Prostate gland (tissue), 2 donors: ENCODE results near the gene MAFB.
"Not testable (repeated sequence)": the region's sequence is repeated elsewhere in the genome, so short reads cannot be mapped to it uniquely, and the experiment has no call there.

Experiments used
- CTCF ChIP-seq, 4 experiments: fragments of 200-600 bp in 2 of 4; fragments of 450-650 bp in 2 of 4; sonication (generic) in 2 of 4; IDR thresholded peaks; 1 replicate in 3 of 4; 2 replicates in 1 of 4; pipeline ENCODE4 v1.5.1; 2016 to 2019; ENCODE audit warnings: antibody characterized with exemption in 4 of 4, mild to moderate bottlenecking in 2 of 4, moderate library complexity in 2 of 4
- POLR2A ChIP-seq: fragments of 450-650 bp; IDR thresholded peaks from one replicate; pipeline ENCODE4 v1.6.1; 2016; ENCODE audit warnings: antibody characterized with exemption, mild to moderate bottlenecking
- POLR2AphosphoS5 ChIP-seq: sonication (generic); formaldehyde crosslinking; IDR thresholded peaks from one replicate; pipeline ENCODE4 v1.6.1; 2017; ENCODE audit warnings: antibody characterized with exemption

GRCh38 chr20:40736468-40736867 is 47.4 kb upstream of the MAFB start:
- TF ChIP-seq CTCF (IDR thresholded peaks at IDR 0.05); POLR2A; POLR2AphosphoS5: not testable (repeated sequence)
